ENCODE results near the gene PHF21A.

Gene PHF21A

GRCh38 chr11:46121301-46121723 is at the start of gene PHF21A:
Gene PHF21A, minus strand, starts transcription at chr11:46121454. Its CDS starts 37,235 bp downstream, at chr11:46084219.
- TF ChIP-seq CTCF (IDR thresholded peaks at IDR 0.05) = no peak

DNA sequence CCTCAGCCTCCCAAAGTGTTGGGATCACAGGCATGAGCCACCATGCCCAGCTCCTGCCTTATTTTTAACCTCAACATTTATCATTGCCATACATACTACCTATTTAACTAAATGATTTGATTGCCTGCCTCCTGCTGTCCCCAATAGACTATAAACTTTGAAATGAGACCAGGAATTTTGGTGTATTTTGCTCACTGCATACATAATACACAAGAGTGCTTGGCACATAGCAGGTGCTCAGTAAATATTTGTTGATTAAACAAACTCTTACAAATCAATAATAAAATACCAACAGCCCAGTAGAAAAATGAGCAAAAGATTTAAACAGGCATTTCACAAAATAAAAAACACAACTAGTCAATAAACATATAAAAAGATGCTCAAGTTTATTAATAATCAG is 49.5 kb upstream of the PHF21A start:
- peak; percentile 22; the same call in 1 of the 2 replicates for TF ChIP-seq CTCF (IDR thresholded peaks at IDR 0.05)

DNA sequence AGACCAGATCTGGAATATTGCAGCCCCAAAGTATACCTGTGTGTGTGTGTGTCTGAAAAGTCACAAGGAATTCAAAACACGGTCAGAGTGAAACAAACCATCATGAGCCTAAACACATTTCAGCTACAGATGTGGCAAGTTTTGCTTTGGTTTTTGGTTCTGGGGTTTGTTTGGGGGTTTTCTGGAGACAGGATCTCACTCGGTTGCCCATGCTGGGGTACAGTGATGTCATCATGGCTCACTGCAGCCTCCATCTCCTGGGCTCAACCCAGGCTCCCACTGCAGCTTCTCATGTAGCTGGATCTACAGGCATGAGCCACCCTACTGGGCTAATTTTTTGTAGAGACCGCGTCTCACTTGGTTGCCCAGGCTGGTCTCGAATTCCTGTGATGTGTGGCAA is 41.4 kb upstream of the PHF21A start:
- no peak for TF ChIP-seq CTCF (IDR thresholded peaks at IDR 0.05)

GRCh38 chr11:46161201-46161600 is 39.9 kb upstream of the PHF21A start:
- no peak for TF ChIP-seq CTCF (IDR thresholded peaks at IDR 0.05)

- no peak for TF ChIP-seq CTCF (IDR thresholded peaks at IDR 0.05)
These were observed 38.8 kb upstream of the PHF21A start for GRCh38 chr11:46160100-46160499.

DNA sequence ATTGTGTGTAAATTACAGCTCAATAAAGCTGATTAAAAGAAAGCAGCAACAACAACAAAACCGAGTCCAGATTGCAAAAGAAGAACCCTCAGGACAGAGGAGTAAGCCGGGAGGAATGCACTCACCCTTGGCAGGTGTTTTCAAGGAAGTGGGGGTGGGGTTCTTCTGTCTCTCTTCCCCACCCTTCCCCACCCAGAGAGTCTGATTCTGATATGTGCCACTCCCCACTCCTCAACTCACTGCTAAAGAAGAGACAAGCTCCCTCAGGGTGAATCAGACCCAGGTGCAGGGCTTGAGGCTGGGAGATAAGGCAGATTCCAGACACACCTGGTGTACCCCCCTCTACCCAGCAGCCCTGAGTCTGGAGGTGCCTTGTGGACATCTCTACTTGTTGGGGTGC is 38.4 kb upstream of the PHF21A start:
- TF ChIP-seq CTCF (IDR thresholded peaks at IDR 0.05) = no peak

GRCh38 chr11:46149826-46150225 is 28.6 kb upstream of the PHF21A start:
- no peak for TF ChIP-seq CTCF (IDR thresholded peaks at IDR 0.05)

DNA sequence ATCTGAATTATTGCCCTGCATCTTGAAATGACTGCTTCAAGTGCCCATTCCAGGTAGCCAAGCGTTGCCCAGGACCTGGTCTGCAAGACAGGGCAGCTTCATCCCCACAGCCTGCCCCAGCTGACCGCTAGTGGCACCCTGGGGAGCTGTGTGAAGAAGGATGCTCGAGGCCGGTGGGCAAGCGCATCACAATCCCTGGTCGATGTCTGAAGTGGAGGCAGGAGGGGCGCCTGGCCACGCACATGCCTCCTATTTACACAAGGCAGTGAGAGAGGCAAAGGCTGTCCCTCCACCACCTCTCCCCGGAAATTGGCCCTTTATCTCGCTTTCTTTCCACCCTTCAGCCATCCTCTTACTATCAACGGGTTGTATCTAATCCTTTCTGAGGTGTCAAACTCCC is 28.1 kb upstream of the PHF21A start:
- no peak for TF ChIP-seq CTCF (IDR thresholded peaks at IDR 0.05)

Data from LNCAP (cell line).